Muscle layer of duodenum (tissue), 2 donors: ENCODE measurements around the gene LHFPL2.
"Not testable (repeated sequence)": the region's sequence is repeated elsewhere in the genome, so short reads cannot be mapped to it uniquely, and the experiment has no call there.

Experiments used
- H3K27ac ChIP-seq: one replicate; pipeline ENCODE4 v1.7.0; 2013; ENCODE audit warnings: mild to moderate bottlenecking, low read length
- H3K27me3 ChIP-seq: one replicate; pipeline ENCODE4 v1.7.0; 2013; ENCODE audit warnings: low read depth, mild to moderate bottlenecking, control low read depth, low read length
- H3K36me3 ChIP-seq, 2 donors: one replicate each; pipeline ENCODE4 v1.7.0; 2013; ENCODE audit warnings: low read length in 2 of 2, control low read depth in 1 of 2, mild to moderate bottlenecking in 1 of 2; ENCODE audit not compliant: insufficient read depth in 2 of 2, control insufficient read depth in 1 of 2
- H3K4me1 ChIP-seq, 2 donors: one replicate each; pipeline ENCODE4 v1.7.0; 2013; ENCODE audit warnings: low read length in 2 of 2, mild to moderate bottlenecking in 2 of 2, control low read depth in 1 of 2, moderate library complexity in 1 of 2; ENCODE audit not compliant: insufficient read depth in 2 of 2, control insufficient read depth in 1 of 2
- H3K4me3 ChIP-seq, 2 donors: one replicate each; pipeline ENCODE4 v1.7.0; 2013; ENCODE audit warnings: low read length in 2 of 2, low read depth in 1 of 2, mild to moderate bottlenecking in 1 of 2
- H3K9me3 ChIP-seq, 2 donors: one replicate each; pipeline ENCODE4 v1.7.0; 2013; ENCODE audit warnings: low read length in 2 of 2, control low read depth in 1 of 2, mild to moderate bottlenecking in 1 of 2; ENCODE audit not compliant: control insufficient read depth in 1 of 2
- donor health status: healthy.

Gene LHFPL2

DNA sequence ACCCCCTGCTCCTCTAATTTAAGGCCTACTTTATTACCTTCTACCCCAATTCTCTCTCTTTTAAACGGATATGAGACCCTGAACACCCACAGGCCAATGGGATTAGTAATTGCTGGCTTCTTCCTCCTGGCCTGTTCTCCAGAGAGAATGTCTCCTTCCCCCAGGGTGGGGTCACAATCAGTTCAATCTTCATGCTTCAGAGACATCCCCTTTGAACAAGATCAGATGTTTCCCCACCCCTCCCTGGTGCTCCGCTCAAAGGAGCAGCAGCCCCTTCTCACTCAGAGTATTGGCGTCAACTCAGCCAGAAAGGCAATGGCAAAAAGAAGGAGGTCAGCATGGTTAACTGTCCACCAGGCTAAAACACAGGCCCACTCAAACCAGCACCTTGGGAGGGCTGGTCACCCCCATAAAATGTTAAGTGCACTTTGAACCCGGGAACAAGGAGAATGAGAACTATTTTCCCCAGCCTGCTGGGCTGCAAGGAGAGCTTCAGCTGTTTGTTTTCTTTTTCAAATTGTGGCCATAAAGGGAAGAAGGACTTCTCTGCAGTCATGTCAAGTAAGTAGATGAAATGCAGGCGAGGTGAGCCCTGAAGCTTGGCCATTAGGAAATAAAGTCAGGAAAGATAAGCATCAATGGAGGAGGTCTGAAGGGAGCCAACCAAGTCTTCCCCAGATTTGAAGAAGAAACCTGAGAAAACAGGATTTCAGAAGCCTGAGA, 20.1 kb downstream of the LHFPL2 start:
- Histone ChIP-seq H3K4me3 (no peak overlapping the region), H3K4me1 (peaks cover 0 to 71% of the 10 kb centered on the region in 2 donors), H3K9me3 (no peaks in the 10 kb centered on the region), H3K36me3 (peaks cover 10 to 18% of the 10 kb centered on the region in 2 donors), H3K27ac (no peak overlapping the region), H3K27me3 (no peaks in the 10 kb centered on the region)

GRCh38 chr5:78627766-78628165, 20.8 kb downstream of the LHFPL2 start:
- peak overlapping the region; percentile 11 for H3K27ac ChIP-seq
- H3K4me1 ChIP-seq = peaks cover 0 to 68% of the 10 kb centered on the region in 2 donors
- H3K27me3 ChIP-seq = no peaks in the 10 kb centered on the region
- no peak overlapping the region for H3K4me3 ChIP-seq
- peaks cover 10 to 17% of the 10 kb centered on the region in 2 donors for H3K36me3 ChIP-seq
- no peaks in the 10 kb centered on the region for H3K9me3 ChIP-seq

- H3K27me3 ChIP-seq = no peaks in the 10 kb centered on the region
- H3K4me1 ChIP-seq = peaks cover 0 to 68% of the 10 kb centered on the region in 2 donors
- H3K9me3 ChIP-seq = no peaks in the 10 kb centered on the region
- H3K36me3 ChIP-seq = peaks cover 10 to 11% of the 10 kb centered on the region in 2 donors
- H3K27ac ChIP-seq = peak overlapping the region; percentile 11
- H3K4me3 ChIP-seq = no peak overlapping the region
Measured at GRCh38 chr5:78627175-78627574, 21.4 kb downstream of the LHFPL2 start.

- peaks cover 5 to 6% of the 10 kb centered on the region in 2 donors for H3K36me3 ChIP-seq
Measured at GRCh38 chr5:78626009-78626571, 22.5 kb downstream of the LHFPL2 start.

DNA sequence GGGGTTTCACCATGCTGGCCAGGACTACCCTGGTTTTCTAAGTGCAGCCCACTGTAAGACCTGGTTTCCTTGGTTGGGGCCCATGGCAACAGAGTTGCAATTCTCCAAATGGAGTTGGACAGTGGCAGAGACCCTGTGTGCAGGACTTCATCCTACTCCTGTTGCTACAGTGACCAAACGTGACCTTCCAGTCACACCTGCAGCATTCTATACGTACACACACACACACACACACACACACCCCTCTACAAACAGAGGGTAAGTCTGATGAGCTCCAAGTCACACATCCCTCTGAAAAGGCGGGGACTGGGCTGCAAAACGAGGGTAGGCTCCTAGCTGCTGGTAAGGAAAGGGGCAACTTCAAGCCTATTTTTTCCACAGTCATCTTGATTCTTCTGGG, 23.6 kb downstream of the LHFPL2 start:
- Histone ChIP-seq H3K36me3 (peaks cover 6 to 9% of the 10 kb centered on the region in 2 donors), H3K4me1 (peaks cover 0 to 79% of the 10 kb centered on the region in 2 donors), H3K4me3 (no peak overlapping the region), H3K27ac (no peak overlapping the region), H3K27me3 (no peaks in the 10 kb centered on the region), H3K9me3 (no peaks in the 10 kb centered on the region)

More at GRCh38 chr5:78626009-78626571, 22.5 kb downstream of the LHFPL2 start:
- H3K4me1 ChIP-seq = peaks cover 0 to 78% of the 10 kb centered on the region in 2 donors
- H3K4me3 ChIP-seq = no peak overlapping the region
- H3K27me3 ChIP-seq = no peaks in the 10 kb centered on the region
- no peak overlapping the region for H3K27ac ChIP-seq
- no peaks in the 10 kb centered on the region for H3K9me3 ChIP-seq

DNA sequence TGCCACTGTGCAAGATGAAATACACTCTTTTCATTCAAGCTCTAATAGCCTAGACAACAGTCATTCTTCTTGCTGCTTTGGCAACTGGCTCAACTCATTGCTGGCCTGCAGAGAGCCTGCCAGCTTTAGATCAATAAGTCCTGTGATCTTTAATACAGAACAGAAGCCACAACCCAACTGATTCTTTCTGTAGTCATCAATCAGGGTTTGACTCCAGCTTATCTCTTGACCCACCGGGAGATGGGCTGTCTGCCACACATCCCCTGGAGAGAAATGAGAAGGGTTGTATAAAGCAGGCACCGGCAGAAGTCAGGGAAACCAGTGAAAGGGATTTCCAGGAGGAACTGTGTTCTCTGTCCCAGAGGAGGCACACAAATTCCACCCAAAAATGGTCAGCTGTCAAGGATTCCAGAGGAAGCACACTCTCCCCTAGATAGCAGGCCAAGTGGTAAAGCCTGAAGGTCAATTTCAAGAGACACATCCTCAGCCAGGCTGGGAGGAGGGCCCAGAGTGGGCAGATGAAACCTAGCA, 24.5 kb downstream of the LHFPL2 start:
- Histone ChIP-seq H3K36me3 (peaks cover 6 to 10% of the 10 kb centered on the region in 2 donors), H3K27me3 (no peaks in the 10 kb centered on the region), H3K4me3 (peak overlapping the region in 1 of 2 donors; percentile 37), H3K9me3 (no peaks in the 10 kb centered on the region), H3K4me1 (peaks cover 0 to 71% of the 10 kb centered on the region in 2 donors), H3K27ac (no peak overlapping the region)

GRCh38 chr5:78622302-78622971, 26.1 kb downstream of the LHFPL2 start:
- Histone ChIP-seq H3K4me3 (no peak overlapping the region), H3K27me3 (no peaks in the 10 kb centered on the region), H3K27ac (no peak overlapping the region), H3K36me3 (peaks cover 6 to 17% of the 10 kb centered on the region in 2 donors), H3K9me3 (no peaks in the 10 kb centered on the region), H3K4me1 (peaks cover 0 to 54% of the 10 kb centered on the region in 2 donors)

- no peak overlapping the region for H3K27ac ChIP-seq
- H3K27me3 ChIP-seq = no peaks in the 10 kb centered on the region
- no peaks in the 10 kb centered on the region for H3K9me3 ChIP-seq
- H3K4me3 ChIP-seq = no peak overlapping the region
- H3K36me3 ChIP-seq = peaks cover 6 to 20% of the 10 kb centered on the region in 2 donors
- peaks cover 0 to 43% of the 10 kb centered on the region in 2 donors for H3K4me1 ChIP-seq
Measured at GRCh38 chr5:78621291-78621738, 27.3 kb downstream of the LHFPL2 start.

DNA sequence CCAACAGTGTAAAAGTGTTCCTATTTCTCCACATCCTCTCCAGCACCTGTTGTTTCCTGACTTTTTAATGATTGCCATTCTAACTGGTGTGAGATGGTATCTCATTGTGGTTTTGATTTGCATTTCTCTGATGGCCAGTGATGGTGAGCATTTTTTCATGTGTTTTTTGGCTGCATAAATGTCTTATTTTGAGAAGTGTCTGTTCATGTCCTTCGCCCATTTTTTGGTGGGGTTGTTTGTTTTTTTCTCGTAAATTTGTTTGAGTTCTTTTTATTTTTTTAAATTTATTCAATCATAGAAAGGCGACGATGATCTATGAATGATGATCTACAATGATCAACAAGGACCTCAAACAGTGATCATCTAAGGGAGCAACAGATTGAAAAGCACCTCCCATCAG, 28.5 kb downstream of the LHFPL2 start:
- peaks cover 6 to 20% of the 10 kb centered on the region in 2 donors for H3K36me3 ChIP-seq
- not testable (repeated sequence) for H3K27me3 ChIP-seq, H3K27ac ChIP-seq, H3K9me3 ChIP-seq, H3K4me3 ChIP-seq
- H3K4me1 ChIP-seq = peaks cover 0 to 32% of the 10 kb centered on the region in 2 donors

- Histone ChIP-seq H3K36me3 (peaks cover 6 to 20% of the 10 kb centered on the region in 2 donors), H3K4me3 (no peak overlapping the region), H3K4me1 (peaks cover 0 to 22% of the 10 kb centered on the region in 2 donors), H3K27me3 (no peaks in the 10 kb centered on the region), H3K27ac (no peak overlapping the region), H3K9me3 (no peaks in the 10 kb centered on the region)
Measured at GRCh38 chr5:78618303-78618702, 30.3 kb downstream of the LHFPL2 start.

- Histone ChIP-seq H3K4me1 (peaks cover 8 to 34% of the 10 kb centered on the region in 2 donors), H3K9me3 (no peaks in the 10 kb centered on the region), H3K4me3 (no peak overlapping the region), H3K36me3 (peaks cover 4 to 17% of the 10 kb centered on the region in 2 donors), H3K27me3 (no peaks in the 10 kb centered on the region), H3K27ac (peak overlapping the region; percentile 46)
Measured at GRCh38 chr5:78615697-78616096, 32.9 kb downstream of the LHFPL2 start.
